GM12891 (cell line): ENCODE data around the gene ATN1.

ENCODE experiments used
- PAX5 ChIP-seq: IDR thresholded peaks from 2 replicates; pipeline ENCODE4 v1.6.1; 2011; ENCODE audit warnings: low read length, moderate library complexity, mild to moderate bottlenecking; ENCODE audit not compliant: insufficient read depth, severe bottlenecking
- POLR2A ChIP-seq: IDR thresholded peaks from 2 replicates; pipeline ENCODE4 v1.6.1; 2011; ENCODE audit warnings: low read depth, low read length, control low read depth
- POLR2AphosphoS5 ChIP-seq: IDR thresholded peaks from 2 replicates; pipeline ENCODE4 v1.6.1; 2011; ENCODE audit warnings: low read depth, low read length, control low read depth
- SPI1 ChIP-seq: IDR thresholded peaks from 2 replicates; pipeline ENCODE4 v1.6.1; 2011; ENCODE audit warnings: low read depth, low read length, control low read depth
- TAF1 ChIP-seq: IDR thresholded peaks from 2 replicates; pipeline ENCODE4 v1.6.1; 2011; ENCODE audit warnings: low read depth, low read length, control low read depth

DNA sequence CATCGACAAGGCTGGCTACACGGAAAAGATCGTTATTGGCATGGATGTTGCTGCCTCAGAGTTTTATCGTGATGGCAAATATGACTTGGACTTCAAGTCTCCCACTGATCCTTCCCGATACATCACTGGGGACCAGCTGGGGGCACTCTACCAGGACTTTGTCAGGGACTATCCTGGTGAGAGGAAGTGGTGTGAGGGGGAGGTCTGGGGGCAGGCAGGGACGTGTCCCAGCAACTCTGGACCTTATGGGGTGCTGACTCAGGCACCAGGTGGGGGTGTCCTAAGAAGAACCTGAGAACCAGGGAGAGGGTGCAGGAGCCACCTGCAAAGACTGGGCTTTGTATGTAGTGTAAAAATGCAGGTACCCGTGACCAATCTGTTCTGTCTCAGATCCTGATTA is 8.2 kb upstream of the ATN1 start:
- no peak for TF ChIP-seq POLR2A
- TF ChIP-seq SPI1, result peak; percentile 34; the same call in 1 of the 2 replicates
- TF ChIP-seq TAF1, result no peak
- no peak for TF ChIP-seq POLR2AphosphoS5
- TF ChIP-seq PAX5, result no peak
